Stimulated activated CD4-positive, alpha-beta T cell treated with anti-CD3 and anti-CD28 coated beads, Interleukin-4, amount 100 ng/mL, for 24 hours (primary cell): ENCODE results near the gene IGSF9B.

Source experiments
- DNase-seq: peaks from one replicate; pipeline ENCODE4 v3.0.0-alpha.2; 2020

The IGSF9B gene

DNA sequence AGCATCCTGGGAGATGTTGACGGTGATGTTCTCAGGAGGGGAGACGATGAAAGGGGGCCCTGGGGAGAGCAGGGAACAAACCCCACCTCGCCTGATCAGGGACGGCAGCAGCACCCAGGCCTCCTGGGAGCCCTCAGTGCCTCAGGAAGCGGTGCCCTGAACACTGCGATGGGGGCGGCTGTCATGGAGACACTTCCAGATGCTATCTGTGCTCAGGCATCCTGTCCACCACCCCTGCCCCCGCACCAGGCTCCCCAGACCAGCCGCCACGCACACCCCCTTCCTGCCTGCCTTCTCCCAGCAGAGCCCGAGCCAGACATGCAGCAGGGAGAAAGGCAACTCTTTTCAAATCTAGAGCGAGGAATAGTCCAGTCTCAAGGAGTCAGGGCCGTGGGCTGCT lies 20.6 kb downstream of the IGSF9B start:
- DNase-seq = no peak

DNA sequence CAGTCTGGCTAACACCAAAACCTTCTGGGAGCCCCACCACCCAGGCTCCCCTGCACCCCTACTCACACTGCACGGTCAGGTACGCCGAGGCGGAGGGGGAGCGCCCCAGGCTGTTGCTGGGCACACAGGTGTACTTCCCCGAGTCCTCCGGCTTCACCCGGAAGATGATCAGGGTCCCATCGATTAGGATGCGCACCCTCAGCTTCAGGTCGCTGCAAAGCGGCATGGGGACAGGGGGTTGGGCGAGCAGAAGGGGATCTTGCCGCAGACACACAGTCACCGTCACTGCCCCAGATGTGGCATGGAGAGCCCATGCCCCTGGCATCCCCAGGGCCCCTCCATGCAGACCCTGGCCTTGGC lies 21.2 kb downstream of the IGSF9B start:
- DNase-seq = no peak

DNA sequence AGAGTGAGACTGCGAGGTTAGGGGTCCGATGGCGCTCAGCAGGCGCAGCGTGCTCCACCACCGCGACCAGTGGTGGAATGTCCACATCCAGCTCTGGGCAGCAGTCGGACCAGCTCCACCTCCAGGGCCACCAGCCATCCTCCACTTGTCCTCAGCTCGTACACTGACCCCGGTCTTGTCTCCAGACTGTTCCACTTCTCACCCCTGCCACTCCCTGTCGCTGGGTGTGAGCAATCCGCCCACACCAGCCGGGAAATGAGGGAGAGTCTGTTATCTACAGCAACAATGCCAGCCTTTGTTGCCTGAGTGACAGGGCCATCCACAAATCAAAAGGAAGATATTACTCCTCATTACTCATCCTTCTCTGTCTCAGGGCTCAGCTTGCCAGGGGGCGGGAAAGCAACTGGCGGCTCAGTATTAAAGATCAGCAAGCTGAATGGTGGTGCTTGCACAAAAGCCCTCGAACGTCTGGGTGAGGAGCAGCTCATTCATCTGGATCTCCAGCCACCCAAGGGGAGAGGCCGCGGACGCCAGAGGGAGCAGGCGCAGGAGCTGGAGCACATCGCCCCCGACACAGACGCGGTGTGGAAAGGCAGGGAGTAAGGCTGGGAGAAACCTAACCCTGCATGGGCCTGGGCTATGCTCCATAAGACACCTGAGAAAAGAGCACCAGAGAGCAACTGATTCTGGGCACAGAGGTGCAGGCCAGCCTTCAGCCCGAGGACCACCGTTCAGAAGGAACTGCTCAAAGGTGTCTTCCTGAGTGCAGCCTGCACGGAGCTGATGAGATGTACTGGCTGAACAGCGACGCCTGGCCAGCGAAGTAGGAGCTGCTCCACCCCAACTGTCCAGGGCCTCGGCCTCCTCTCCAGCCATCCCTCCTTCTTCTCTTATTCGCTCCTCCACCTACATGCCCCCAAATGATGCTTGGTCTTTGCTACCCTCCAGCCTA lies 21.9 kb downstream of the IGSF9B start:
- no peak for DNase-seq

DNA sequence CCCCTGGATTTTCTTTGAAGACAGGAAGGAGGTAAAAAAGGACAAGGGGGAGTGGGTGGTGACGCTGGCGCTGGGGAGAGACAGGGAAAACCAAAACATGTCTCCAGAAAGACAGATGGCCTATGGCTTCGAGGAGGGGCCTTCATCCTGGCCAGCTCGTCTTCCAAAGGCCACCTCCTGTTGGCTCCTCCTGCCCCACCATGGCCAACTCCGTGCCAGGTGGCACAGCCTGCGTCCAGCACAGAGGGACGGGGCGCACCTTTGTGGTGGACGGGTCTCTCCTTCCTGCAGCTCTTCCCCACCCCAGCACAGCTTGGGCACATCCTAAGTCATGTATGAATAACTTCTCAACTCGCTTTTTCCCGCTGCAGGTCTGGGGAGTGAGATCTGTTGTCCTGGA lies 22.7 kb downstream of the IGSF9B start:
- DNase-seq = no peak

DNA sequence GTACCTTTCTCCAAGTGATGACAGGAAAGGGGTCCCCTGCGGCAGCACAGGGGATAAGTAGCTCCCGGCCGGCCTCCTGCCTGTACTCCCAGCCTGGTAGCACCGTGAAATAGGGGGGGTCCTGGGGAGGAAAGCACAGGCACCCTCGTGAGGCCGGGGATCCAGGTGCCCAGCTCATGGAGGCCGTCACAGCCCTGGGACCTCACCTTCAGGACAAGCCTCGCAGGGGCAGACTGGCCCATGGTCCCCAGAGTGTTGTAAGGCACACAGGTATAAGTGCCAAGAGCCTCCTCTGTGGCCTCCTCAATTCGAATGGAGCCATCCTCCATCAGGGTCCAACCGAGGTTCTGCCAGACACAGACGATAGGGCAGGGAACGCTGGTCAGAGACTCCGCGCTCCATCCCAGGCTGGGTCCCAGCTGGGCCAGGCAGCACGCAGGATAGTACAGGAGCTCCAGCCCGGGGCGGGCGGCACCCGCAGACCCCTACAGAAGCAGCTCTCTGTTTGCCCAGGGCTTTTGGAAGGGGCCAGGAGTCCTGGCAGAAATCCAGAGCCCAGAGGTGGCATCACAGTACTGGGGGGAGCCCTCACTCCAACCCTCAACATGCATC lies 25.2 kb downstream of the IGSF9B start:
- no peak for DNase-seq

DNA sequence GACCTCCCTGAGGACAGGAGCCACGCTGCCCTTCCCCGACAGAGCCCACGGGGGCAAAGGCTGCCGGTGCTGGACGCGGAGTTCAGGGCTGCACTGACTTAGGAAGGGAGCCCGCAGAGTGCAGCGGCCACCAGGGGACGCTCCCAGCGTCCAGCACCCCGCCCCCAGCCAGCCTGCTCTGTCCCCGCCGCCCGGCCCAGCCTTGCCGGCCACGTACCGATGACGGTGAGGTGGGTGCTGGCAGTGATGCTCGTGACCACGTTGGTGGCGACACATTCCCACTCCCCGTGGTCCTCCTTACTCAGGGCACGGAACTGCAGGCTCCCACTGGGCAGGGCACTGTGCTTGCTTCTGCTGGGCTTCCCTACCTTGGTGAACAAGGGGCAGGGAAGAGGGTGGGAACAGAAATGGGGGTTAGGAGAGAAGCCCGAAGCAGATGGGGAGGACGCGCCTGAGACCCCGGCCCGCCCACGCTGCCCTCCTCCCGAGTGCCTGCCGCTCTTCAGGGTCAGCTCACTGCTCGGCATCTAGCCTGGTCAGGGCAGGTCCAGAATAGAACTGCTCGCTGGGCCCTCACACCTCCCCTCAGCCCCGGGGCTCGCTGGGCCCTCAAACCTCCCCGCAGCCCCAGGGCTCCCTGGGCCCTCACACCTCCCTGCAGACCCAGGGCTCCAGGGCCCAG lies 25.9 kb downstream of the IGSF9B start:
- DNase-seq = no peak

DNA sequence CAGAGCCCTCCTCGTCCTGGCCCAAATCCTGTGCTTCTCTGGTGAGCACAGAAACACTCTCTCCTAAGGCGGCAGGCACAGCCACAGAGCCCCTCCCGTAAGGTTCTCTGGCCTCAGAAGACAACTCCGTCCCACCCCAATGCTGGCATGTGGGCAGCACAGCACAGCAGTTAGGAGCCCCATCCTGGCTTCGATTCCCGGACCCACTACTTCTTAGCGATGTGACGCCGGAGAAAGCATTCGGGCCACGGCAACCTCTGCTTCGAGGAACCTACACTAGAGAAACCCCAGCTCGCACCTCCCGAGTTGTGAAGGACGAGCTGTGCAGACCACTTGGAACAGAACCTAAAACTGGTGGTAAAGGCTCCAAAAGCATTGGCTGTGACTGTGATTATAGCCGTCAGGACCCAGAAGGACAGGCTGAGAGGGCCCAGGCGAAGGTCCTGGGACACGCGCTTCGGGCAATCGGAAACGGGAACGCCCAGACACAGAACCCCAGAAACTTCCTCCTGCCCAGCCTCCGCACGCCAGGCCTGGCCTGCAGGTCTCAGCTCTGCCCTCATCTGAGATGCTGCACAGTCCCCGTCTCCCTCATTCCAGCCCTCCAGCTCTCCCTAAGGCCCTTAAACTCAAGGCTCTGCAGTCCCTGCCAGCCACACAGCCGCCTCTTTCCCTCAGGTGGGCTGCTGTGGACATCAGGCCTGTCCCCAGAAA lies 26.6 kb downstream of the IGSF9B start:
- no peak for DNase-seq

DNA sequence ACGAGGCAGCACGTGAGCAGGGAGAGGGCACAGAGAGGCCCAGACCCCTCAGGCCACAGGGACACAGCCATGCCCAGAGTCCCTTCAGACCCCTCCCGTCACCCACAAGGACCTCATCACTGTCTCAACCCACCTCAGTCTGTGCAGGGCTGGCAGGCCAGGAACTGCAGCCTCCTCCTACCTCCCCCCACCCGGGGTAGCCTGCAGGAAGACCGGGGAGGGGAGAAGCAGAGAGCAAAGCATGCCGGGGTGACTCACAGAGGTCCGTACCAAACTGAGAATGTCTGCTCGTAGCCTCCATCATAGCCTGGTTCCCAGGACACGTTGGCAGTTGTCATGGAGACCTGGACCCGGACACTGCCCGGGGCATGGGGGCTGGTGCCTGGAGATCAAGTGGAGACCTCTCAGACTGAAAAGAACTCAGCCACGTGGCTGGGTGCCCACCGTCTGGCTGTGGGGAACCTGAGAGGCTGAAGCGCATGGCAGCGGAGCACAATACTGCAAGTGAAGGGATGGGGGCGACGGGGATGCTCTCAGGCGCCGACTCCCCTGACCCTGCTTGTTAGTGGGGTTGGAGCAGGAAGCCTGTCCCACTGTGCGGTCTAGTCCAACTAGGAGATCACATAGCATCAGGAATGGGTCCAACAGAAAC lies 27.2 kb downstream of the IGSF9B start:
- no peak for DNase-seq

DNA sequence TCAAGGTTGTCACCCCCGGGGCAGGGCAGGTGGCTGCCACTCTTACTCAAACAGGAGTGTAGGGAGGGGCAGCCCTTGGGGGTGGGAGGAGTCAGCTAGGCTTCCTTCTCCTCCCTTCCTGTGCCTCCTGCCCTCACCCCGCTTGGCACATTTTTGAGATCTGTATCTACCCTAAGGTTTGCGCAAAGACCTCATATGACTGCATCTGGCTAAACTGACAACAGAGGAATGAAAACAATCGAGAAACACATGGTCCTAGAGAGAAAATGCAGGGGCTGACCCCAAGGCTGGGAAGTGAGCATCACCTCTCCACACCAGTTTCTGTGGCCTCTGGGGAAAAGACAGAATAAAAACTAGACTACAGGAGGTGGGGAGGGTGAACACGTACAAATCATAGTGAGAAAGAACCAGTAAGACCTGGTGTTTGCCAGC lies 28.1 kb downstream of the IGSF9B start:
- DNase-seq = peak; percentile 64

DNA sequence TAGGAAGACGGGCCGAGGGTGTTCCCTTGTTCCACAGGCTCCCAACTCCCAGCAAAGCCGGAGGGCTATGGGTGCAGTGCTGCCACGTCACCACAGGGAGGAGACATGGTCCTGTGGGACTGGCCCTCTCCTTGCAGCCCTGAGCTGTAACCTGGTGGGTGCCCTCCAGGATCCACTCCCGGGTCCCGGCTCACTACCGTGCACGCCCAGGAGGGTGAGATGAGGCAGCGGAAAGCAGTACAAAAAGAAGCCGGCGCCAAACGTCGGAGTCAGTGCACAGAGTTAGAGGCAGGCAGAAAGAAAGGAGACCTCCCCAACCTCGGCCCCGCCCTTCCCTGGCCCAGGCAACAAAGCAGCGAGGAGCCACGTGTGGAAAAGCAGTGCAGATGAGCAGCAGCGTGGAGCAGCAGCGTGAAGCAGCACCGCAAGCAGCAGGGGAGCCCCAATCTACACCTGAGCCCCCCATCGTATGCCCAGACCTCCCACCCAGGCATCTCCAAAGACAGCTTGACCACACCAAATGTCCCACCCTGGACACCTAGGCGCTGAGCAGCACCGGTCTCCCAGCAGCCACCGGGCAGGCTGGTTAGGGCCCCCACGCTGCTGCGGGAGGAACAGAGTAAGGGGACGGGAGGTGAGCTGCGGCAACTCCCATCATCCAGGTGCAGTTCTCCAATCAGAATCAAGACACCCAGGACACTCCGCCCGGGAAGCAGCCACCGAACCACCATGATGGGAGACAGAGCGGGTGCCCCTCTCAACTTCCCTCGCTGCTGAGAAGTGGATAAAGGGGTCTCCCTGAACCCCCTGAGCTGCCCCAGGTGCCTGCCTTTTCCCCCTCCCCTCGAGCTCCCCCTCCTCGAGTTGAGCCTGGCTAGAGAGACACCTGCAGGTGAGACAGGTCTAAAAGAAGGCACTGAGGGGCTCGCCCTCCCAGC lies 28.8 kb downstream of the IGSF9B start:
- peak; percentile 73 for DNase-seq

DNA sequence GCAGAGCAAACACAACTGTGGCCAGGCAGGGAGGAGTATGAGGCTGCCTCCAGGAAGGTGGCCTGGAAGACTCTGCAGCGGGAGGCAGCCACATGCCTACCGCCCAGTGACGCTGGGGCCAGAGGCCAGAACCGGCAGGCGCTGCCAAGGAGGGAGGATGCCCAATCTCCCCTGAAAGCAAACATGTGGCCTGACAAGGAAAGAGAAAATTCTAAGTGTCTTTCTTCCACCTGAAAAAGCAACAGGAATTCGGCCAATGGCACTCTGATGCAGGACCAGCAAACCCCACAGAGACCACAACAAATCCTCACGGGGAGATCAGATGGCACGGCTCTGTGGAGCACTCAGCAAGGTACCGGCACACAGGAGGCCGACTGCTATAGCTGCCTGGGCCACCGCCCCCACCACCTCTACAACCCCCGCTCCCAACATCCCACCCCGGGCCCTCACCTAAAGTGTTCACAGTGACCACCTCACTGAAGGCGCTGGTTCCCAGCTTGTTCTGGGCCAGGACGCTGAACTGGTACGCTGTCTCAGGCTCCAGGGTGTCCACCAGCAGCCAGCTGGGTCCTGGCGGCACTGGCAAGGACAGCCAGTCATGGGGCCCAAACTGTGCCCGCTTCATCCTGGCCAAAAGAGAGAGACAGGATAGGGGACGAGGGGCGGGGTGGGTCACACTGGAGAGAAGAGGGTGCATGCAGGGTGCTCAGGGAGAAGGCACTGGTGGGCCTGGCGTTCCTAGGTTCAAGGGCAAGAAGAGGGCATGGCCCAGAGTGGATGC lies 30.1 kb downstream of the IGSF9B start:
- no peak for DNase-seq

DNA sequence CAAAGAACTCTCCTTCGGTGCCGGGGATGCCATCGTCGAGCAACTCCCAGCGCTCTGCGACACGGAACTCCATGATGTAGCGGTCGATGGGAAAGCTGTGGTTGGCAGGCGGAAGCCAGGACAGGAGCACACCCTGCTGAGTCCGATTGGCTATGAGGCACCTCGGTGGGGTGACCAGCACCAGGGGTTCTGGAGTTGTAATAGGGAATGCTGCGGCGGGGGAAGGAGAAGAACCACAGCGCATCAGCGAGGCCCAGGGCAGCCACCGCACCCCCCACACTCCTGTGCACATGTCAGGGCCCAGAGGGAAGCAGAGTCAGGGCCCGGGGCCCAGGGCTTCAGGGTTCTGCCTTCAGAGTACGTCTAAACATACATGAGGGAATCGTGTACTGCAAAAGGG lies 31.0 kb downstream of the IGSF9B start:
- no peak for DNase-seq

DNA sequence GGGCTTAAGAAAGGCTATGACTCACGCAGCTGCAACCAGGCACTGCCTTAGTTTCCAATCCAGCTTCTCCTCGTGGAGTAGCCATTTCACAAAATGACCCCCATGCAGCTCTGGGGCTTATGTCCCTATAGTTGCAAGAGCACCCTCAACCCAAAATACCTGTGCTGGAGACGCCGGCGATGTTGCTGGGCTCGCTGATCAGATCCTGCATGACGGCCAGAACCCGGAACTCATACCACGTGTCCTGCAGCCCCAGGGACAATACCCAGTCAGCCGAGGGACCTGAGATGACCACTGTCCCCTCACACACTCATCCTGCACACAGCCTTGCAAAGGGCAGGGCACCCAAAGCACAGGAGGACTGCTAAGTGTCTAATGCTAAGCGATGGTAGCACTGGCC lies 32.1 kb downstream of the IGSF9B start:
- DNase-seq = no peak

DNA sequence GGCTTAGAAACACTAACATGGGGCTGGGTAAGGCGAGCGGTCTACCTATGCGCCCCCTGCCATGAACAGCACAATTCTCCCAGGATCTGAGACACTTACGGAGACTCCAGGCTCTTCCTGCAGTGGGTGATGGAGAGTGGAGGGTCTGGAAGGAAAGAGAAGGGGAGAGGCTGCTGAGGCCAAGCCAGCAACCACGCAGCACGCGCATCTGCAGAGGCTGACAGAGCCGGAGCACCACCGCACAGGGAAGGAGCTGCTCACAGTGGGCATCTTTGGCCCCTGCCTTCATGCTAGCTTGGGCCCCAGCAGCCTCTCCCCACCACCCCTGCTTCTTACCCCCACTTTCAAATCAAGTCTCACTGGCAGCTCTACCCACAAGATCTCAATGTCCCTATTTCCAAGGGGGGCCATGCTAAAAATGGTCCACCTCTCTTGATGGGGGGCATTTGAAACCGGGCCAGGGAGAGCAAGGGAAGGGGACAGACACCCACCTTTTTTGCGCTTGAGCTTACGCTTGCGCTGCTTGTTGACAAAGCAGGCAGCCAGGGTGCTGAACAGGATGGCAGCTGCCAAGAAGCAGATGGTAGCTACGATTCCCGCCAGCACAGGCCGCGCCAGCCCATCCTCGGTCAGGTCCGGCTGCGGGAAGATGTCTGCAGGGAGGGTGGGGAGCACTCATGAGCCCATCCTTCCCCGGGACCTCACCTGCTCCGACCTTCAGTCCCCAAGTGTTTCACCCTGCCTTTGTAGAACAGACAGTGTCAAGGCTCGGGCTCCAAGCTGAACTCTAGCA lies 34.5 kb downstream of the IGSF9B start:
- no peak for DNase-seq

DNA sequence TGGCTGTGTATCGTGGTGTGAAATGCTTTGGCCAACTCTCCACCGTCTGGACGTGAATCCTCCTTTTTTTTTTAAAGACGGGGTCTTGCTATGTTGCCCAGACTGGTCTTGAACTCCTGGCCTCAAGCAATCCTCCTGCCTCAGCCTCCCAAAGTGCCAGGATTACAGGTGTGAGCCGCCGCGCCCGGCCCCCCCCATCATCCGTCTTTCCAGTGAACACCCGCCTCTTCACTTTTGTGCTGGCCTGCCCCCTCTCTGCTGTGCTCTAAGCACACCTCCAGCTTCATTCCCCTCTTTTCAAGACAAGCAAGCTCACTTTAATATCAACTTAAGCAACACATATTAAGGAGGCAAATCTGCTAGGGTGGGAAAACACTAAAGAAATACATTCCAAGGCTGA lies 35.3 kb downstream of the IGSF9B start:
- DNase-seq = no peak

DNA sequence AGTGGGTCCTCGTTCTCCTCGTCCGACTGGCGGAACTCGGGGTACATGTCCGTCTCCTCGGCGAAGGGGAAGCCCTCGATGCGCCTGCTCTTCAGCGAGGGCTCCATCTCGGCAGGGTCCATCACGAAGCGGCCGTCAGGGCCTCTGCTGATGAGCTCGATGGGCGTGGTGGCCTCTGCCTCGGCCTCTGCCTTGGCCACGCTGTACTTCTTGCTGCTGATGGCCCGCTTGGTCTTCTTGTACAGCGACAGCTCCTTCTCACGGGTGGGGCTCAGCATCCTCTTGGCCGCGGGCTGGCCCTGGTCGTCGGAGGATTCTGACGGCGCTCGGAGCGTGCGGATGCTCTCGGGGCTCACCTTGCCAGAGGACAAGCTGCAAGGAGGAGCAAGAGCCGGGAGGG lies 35.7 kb downstream of the IGSF9B start:
- no peak for DNase-seq

DNA sequence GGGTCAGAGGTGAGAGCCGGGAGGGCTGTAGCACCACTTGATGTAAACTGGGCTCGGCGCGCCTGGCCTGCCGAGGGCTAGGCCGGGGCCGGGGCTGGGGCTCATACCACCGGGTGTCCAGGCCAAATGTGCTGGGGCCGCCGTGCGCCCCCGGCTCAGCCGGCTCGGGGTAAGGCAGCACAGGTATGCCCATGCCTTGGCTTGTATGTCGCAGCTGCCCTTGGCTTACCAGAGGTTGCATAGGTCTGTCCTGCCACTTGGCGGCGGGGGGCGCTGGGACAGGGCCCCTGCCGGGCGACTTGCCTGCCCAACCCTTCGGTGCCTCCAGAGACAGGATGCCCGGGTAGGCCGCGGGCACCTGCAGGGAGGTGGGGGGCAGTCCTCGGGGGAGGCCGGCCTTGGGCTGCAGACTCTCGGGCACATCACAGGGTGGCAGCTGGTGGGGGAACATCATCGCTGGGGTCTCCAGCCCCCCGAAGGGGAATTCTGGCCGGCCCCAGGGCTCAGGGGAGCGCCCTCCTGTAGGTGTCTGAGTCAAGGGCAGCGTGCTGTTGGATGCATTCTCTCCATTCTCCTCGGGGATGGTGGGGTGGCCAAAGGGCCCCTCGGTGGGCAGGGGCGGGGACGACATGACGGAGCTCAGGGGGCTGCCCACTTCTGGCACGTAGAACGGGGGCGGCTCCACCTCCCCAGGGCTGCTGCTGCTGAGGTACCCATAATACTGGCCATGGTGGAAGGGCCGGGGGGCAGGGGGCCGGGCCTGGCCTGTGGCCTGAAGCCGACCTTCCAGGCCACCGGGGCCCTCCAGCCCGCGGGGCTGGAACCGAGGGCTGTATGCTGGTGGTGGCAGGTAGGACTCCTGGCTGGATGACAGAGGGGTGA lies 36.4 kb downstream of the IGSF9B start:
- no peak for DNase-seq

DNA sequence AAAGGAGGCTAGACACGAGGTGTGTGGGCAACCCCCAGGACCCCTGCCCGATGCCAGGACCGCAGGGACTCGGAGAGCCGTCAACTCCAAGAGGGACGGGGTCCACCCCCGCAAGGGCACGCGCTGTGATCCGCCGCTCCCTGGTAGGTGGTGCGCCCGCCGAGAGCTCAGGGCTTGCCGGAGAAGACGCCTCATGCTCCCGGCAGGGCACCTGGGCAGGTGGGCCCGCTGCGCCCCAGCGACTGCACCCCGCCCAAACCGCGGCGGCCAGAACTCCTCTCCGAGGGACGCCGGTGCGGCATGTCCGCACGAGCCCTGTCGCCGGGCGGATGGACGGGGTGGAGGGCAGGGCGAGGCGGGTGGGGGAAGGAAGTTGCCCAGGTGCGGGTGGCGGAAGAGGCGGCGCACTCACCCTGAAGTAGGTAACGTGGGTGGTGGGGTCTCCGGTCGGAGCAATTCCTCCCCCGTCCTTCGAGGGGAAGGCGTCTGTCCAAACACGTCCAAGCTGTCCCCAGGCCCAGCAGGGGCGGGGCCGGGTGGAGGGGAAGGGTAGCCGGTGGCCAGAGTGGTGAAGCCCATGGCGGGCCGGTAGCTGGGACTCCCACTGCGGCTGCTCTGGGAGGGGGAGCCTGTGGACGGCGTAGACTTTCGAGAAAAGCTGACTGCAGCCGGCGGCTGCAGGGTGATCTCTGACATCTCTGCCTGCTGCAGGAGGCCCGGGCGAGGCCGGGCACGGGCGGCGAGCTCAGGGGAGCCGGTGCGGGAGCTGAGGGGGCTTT lies 37.2 kb downstream of the IGSF9B start:
- DNase-seq = no peak
